GM21619 (cell line): ENCODE data around the gene XPR1.

Experiments
- ATAC-seq: cut with Tn5 transposase; IDR thresholded peaks from one replicate; pipeline ENCODE4 v1.9.1; 2021; ENCODE audit not compliant: unreplicated experiment

Gene XPR1

GRCh38 chr1:180926164-180926981 is 294.6 kb downstream of the XPR1 start:
- ATAC-seq: no peak

DNA sequence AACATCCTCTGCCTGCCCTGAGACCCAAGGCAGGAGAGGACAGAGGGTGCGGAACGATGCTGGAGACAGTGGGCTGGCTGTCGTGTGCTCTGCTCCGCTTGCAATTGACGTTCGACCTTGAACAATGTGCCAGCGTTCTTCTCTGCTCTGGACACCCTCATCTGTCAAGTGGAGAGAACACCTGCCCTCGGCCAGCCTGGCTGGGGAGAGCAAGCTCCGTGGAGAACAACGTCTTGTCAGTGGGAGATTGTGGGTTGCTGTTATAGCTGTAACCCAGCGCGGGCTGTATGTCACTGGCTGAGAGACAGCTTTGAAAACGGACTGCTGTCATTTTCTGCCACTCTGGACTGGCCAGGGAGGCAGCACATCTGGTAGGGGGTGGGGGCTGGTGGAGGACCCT is 295.5 kb downstream of the XPR1 start:
- no peak for ATAC-seq

- ATAC-seq: no peak
Measured at GRCh38 chr1:180927841-180928240, 296.0 kb downstream of the XPR1 start.

DNA sequence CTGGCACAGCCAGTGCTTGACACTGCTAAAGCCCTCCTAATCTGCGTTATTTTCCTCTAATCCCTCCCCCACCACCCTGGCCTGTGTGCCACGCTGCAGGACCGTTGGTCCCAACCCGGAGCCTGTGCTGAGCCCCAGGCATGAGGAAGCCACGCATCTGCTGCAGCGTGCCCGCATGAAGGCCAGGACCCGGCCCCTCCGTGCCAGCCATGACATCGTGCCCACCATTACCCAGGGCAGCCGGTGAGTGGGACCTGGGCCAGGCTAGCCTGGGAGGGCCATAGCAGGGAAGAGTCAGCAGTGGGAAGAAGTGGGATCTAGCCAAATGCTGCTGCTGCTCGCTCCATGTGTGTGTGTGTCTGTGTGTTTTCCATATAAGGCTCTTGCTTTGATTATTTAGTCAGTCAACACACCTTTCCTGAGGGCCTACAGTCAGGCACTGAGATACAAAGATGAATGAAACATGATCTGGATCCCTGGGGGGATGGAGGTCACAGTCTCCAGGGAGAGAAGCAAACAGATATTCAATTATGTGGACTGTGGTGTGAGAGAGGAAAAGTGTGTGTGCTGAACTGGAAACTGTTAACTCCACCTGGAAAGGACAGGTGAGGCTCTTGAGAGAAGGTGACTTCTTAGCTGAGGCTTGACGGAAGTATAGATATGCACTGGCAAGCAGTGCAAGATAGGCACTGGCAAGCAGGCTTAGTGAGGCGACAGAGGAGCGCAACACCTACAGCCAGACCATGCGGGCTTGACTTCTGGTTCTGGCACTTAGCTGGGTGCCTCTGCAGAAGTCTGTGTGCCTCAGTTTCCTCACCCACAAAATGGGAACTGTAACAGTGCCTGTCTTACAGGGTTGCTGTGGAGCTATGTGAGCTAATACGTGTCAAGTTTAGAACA is 296.8 kb downstream of the XPR1 start:
- no peak for ATAC-seq

GRCh38 chr1:180929389-180929788 is 297.6 kb downstream of the XPR1 start:
- ATAC-seq: no peak

GRCh38 chr1:180930687-180931086 is 298.9 kb downstream of the XPR1 start:
- no peak for ATAC-seq

GRCh38 chr1:180931529-180931928 is 299.7 kb downstream of the XPR1 start:
- no peak for ATAC-seq

- ATAC-seq: no peak
Measured at GRCh38 chr1:180932378-180932777, 300.6 kb downstream of the XPR1 start.

- ATAC-seq: no peak
Measured at GRCh38 chr1:180933141-180933540, 301.3 kb downstream of the XPR1 start.

- ATAC-seq: no peak
Measured at GRCh38 chr1:180934563-180934962, 302.7 kb downstream of the XPR1 start.

DNA sequence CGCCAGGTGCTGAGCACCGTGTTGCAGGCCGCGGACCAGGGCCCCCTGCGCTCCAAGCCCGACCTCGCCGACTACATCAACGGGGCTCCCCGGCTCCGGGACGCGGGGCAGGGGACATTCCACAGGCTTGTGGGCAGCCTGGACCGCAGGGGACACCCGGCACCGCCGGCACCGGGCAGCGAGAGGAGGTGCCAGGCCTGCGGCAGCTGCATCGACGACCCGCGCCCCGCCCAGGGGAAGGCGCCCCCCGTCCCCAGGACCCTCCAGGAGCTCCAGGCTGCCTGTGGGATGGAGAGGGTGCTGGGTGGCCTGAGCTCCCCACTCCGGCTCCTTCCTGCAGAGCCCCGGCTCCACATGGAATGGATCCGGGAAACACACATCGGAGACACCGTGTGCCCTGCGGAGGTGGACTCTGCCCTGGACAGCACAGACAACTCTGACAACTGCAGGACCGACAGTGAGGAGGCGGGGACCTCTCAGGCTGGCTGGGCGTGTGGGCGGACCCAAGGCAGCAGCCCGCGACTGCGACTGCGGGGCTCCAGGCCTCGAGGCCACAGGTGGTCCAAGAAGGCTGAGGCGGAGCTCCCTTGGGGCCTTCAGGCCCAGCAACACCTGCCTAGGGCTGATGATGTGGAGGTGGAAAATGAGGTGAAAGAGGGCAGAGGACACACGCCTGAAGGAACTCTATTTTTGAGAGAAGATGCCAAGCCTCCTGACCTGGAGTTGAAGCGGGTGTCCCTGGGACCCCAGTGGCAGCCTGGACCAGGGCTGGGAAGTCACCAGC is 303.7 kb downstream of the XPR1 start:
- no peak for ATAC-seq

DNA sequence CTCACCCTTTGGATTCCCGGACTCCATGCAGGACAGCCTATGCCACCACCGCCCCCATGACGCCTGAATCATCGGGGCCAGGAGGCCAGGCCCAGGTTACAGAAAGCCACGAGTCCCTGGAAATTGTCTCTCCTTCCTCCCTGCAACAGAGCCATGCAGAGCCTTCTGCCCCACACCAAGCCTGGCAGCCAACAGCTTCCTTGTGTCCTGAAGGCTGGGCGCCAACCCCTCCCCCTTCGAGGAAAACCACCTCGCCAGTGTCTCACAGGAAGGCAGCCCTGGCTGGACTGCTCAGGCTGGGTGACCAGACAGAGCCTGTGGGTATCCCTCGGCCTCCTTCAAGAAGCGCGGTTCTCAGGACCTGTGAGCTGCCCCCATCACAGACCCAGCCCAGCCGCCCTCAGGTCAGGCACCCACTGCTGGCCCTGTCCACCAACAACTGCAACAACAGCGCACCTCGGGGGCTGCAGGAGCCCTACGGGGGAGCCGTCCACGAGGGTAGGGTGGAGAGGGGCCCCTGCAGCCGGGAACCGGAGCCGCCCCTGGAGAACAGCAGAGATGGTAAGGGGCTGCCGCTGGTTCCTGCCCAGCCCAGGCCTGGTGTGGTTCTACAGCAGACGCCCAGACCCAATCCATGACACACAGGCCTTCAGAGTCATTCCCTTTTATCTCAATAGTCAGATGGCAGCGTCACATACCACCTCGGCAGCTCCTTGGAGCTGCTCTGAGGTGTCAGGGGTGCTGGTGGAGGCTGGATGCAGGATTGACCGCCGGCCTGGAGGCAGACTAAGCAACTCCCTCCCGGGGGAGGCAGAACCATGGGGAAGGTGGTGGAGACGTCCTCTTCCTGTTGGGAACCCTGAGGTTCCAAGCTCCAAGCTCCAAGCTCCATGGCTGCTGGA is 304.5 kb downstream of the XPR1 start:
- no peak for ATAC-seq

GRCh38 chr1:180937012-180937372 is 305.2 kb downstream of the XPR1 start:
- no peak for ATAC-seq

GRCh38 chr1:180937624-180938225 is 305.9 kb downstream of the XPR1 start:
- ATAC-seq: no peak

- ATAC-seq: no peak
Measured at GRCh38 chr1:180939073-180939710, 307.4 kb downstream of the XPR1 start.

GRCh38 chr1:180939711-180940103 is 307.9 kb downstream of the XPR1 start:
- ATAC-seq: no peak
